IMR-90 (cell line): Measurements from ENCODE around the gene OPALIN. TPM values are rescaled to one million over a fixed set of nuclear protein-coding genes. Genes with fewer than 3 reads are reported as not detected.

Source experiments
- ATAC-seq: fragments of 200-7000 bp; cut with Tn5 transposase; 2 replicates; pipeline ENCODE4 v1.9.1; 2020; ENCODE audit warnings: low read depth, mild to moderate bottlenecking, moderate library complexity
- BruUV-seq: library from RNA; stranded (reverse); fragments of 400-500 nt; replicated peaks from 2 replicates; lab custom pipeline; 2021; lab: Mats Ljungman, UMichigan
- CTCF ChIA-PET: fragments of 300-600 bp; formaldehyde crosslinking; extraction: SDS; loops from one replicate; lab custom pipeline; 2021; ENCODE audit warnings: antibody characterized with exemption; lab: Yijun Ruan, JAX
- POLR2A ChIA-PET: fragments of 300-600 bp; sonication (Branson Sonifier 250); formaldehyde crosslinking; loops from one replicate; lab custom pipeline; 2022; ENCODE audit warnings: antibody characterized with exemption; ENCODE audit not compliant: unreplicated experiment; lab: Charles Lee
- DNase-seq: peaks from one replicate; pipeline ENCODE4 v3.0.0; 2013
- H2AFZ ChIP-seq: replicated peaks from 2 replicates; pipeline ENCODE3; 2013; ENCODE audit warnings: low read length, mild to moderate bottlenecking; ENCODE audit not compliant: poor library complexity
- H2AK5ac ChIP-seq: 2 replicates; pipeline ENCODE4 v1.6.1; 2013; ENCODE audit warnings: low read depth, low read length, inconsistent platforms
- H2AK9ac ChIP-seq: replicated peaks from 2 replicates; pipeline ENCODE3; 2013; ENCODE audit warnings: mild to moderate bottlenecking, low read depth, low read length, moderate library complexity; ENCODE audit not compliant: poor library complexity
- H2BK120ac ChIP-seq: 2 replicates; pipeline ENCODE4 v1.6.1; 2013; ENCODE audit warnings: low read depth, low read length, inconsistent platforms
- H2BK15ac ChIP-seq: 3 replicates; pipeline ENCODE4 v1.6.1; 2013; ENCODE audit warnings: low read depth, low read length, inconsistent platforms
- H2BK20ac ChIP-seq: 2 replicates; pipeline ENCODE4 v1.6.1; 2013; ENCODE audit warnings: low read depth, mild to moderate bottlenecking, inconsistent platforms, low read length, moderate library complexity
- H2BK5ac ChIP-seq: 2 replicates; pipeline ENCODE4 v1.6.1; 2013; ENCODE audit warnings: mild to moderate bottlenecking, low read depth, low read length, inconsistent platforms; ENCODE audit not compliant: poor library complexity, severe bottlenecking
- H3K14ac ChIP-seq: replicated peaks from 2 replicates; pipeline ENCODE4 v1.6.1; 2013; ENCODE audit warnings: low read depth, low read length, inconsistent platforms
- H3K18ac ChIP-seq: 2 replicates; pipeline ENCODE4 v1.6.1; 2013; ENCODE audit warnings: low read depth, low read length, control low read depth
- H3K23ac ChIP-seq: 2 replicates; pipeline ENCODE4 v1.6.1; 2013; ENCODE audit warnings: low read depth, low read length, inconsistent platforms
- H3K27ac ChIP-seq: 2 replicates; pipeline ENCODE4 v1.5.1; 2013; ENCODE audit warnings: mild to moderate bottlenecking, control low read depth, low read length; ENCODE audit not compliant: insufficient read depth
- H3K27me3 ChIP-seq: 2 replicates; pipeline ENCODE4 v1.6.1; 2013; ENCODE audit warnings: low read length; ENCODE audit not compliant: control insufficient read depth, insufficient read depth
- H3K36me3 ChIP-seq: 2 replicates; pipeline ENCODE4 v1.6.1; 2013; ENCODE audit warnings: low read length, mixed read lengths; ENCODE audit not compliant: control insufficient read depth, insufficient read depth
- H3K4ac ChIP-seq: 2 replicates; pipeline ENCODE4 v1.6.1; 2013; ENCODE audit warnings: low read depth, low read length, inconsistent platforms
- H3K4me1 ChIP-seq: 2 replicates; pipeline ENCODE4 v1.6.1; 2013; ENCODE audit warnings: low read length, mixed read lengths; ENCODE audit not compliant: control insufficient read depth, insufficient read depth
- H3K4me2 ChIP-seq: 2 replicates; pipeline ENCODE4 v1.6.1; 2013; ENCODE audit warnings: low read depth, mild to moderate bottlenecking, control low read depth, low read length, moderate library complexity
- H3K4me3 ChIP-seq: 2 replicates; pipeline ENCODE4 v1.5.1; 2013; ENCODE audit warnings: low read depth, mild to moderate bottlenecking, control low read depth, low read length, moderate library complexity; ENCODE audit not compliant: insufficient read depth
- H3K56ac ChIP-seq: 2 replicates; pipeline ENCODE4 v1.6.1; 2013; ENCODE audit warnings: low read length, inconsistent platforms; ENCODE audit not compliant: insufficient read depth; ENCODE audit errors: extremely low read depth
- H3K79me1 ChIP-seq, 2 experiments: 2 replicates each; pipeline ENCODE4 v1.6.1; 2013; ENCODE audit warnings: low read length in 2 of 2, inconsistent platforms in 1 of 2, low read depth in 1 of 2
- H3K9ac ChIP-seq: 2 replicates; pipeline ENCODE4 v1.6.1; 2013; ENCODE audit warnings: low read depth, low read length, control low read depth
- H3K9me1 ChIP-seq: 2 replicates; pipeline ENCODE4 v1.6.1; 2013; ENCODE audit warnings: low read length, inconsistent platforms; ENCODE audit not compliant: insufficient read depth
- H3K9me3 ChIP-seq: 2 replicates; pipeline ENCODE4 v1.6.1; 2013; ENCODE audit warnings: low read length; ENCODE audit not compliant: control insufficient read depth, insufficient read depth
- H4K20me1 ChIP-seq: 2 replicates; pipeline ENCODE4 v1.6.1; 2013; ENCODE audit warnings: low read length, inconsistent platforms; ENCODE audit not compliant: insufficient read depth
- H4K5ac ChIP-seq: 2 replicates; pipeline ENCODE4 v1.6.1; 2013; ENCODE audit warnings: mild to moderate bottlenecking, low read depth, low read length, control low read depth
- H4K8ac ChIP-seq, 2 experiments: 2 replicates each; pipeline ENCODE4 v1.6.1; 2013; ENCODE audit warnings: low read depth in 2 of 2, low read length in 2 of 2, control low read depth in 1 of 2, inconsistent platforms in 1 of 2
- H4K91ac ChIP-seq: 2 replicates; pipeline ENCODE4 v1.6.1; 2013; ENCODE audit warnings: low read depth, low read length, inconsistent platforms; ENCODE audit not compliant: insufficient read depth
- BHLHE40 ChIP-seq: fragments of 150-350 bp; IDR thresholded peaks from 2 replicates; pipeline ENCODE4 v1.6.1; 2016; ENCODE audit warnings: mild to moderate bottlenecking, low read depth, low read length
- CEBPB ChIP-seq: IDR thresholded peaks from 2 replicates; pipeline ENCODE4 v1.6.1; 2012; ENCODE audit warnings: low read depth, low read length, improper control_type of control experiment
- CTCF ChIP-seq: conservative IDR thresholded peaks from 2 replicates; pipeline ENCODE4 v1.5.1; 2012; ENCODE audit warnings: mild to moderate bottlenecking, low read depth, low read length, improper control_type of control experiment
- FOS ChIP-seq: fragments of 150-350 bp; IDR thresholded peaks from 2 replicates; pipeline ENCODE4 v1.6.1; 2016; ENCODE audit warnings: low read depth, low read length
- MAFK ChIP-seq: IDR thresholded peaks from 2 replicates; pipeline ENCODE4 v1.6.1; 2012; ENCODE audit warnings: low read depth, low read length, improper control_type of control experiment
- MAZ ChIP-seq: IDR thresholded peaks from 2 replicates; pipeline ENCODE4 v1.6.1; 2012; ENCODE audit warnings: low read depth, mild to moderate bottlenecking, low read length, improper control_type of control experiment, moderate library complexity, borderline replicate concordance
- MXI1 ChIP-seq: IDR thresholded peaks from 2 replicates; pipeline ENCODE4 v1.6.1; 2012; ENCODE audit warnings: low read depth, mild to moderate bottlenecking, low read length, moderate library complexity, borderline replicate concordance
- RAD21 ChIP-seq: IDR thresholded peaks from 2 replicates; pipeline ENCODE4 v1.6.1; 2012; ENCODE audit warnings: low read length, improper control_type of control experiment
- RFX5 ChIP-seq: IDR thresholded peaks from 2 replicates; pipeline ENCODE4 v1.8.0; 2012; ENCODE audit warnings: low read depth, mild to moderate bottlenecking, low read length, moderate library complexity
- SMC3 ChIP-seq: fragments of 150-350 bp; IDR thresholded peaks from 2 replicates; pipeline ENCODE4 v1.6.1; 2016; ENCODE audit warnings: low read depth, mild to moderate bottlenecking, antibody characterized with exemption, low read length, moderate library complexity
- USF2 ChIP-seq: fragments of 150-350 bp; IDR thresholded peaks from 2 replicates; pipeline ENCODE4 v1.6.1; 2017; ENCODE audit warnings: mild to moderate bottlenecking, antibody characterized with exemption, low read length, low read depth
- WGBS, 2 experiments: methylation state at CpG; one replicate each; pipeline versions ENCODE4 v1.1.5 to v1.1.7; 2013; ENCODE audit warnings: missing lambda C conversion rate in 2 of 2; ENCODE audit not compliant: insufficient read length in 1 of 2; ENCODE audit errors: extremely low coverage in 2 of 2; 5-methylcytosine and 5-hydroxymethylcytosine counted together
- dilution Hi-C: fragments of 300-500 bp; cut with HindIII; formaldehyde crosslinking; loops from one replicate; pipeline ENCODE4 v1.14.3; 2018; ENCODE audit warnings: low sequenced_read_pairs; ENCODE audit not compliant: unreplicated experiment
- in situ Hi-C: fragments of 300-500 bp; cut with MboI; formaldehyde crosslinking; loops from 3 replicates; pipeline ENCODE4 v1.14.3; 2019; ENCODE audit warnings: low sequenced_read_pairs, inconsistent platforms, mixed read lengths
- intact Hi-C: fragments of 100-400 bp; cut with micrococcal nuclease; formaldehyde crosslinking; loops from 2 replicates; pipeline ENCODE4 v1.10.0; 2022
- polyA plus RNA-seq, 3 experiments: library from polyadenylated mRNA; depleted of rRNA; stranded (reverse); fragments of >200 nt; gene quantifications; 2 replicates each; pipeline ENCODE4 v1.2.3, GENCODE V29; 2012; ENCODE audit warnings: low replicate concordance in 1 of 3
- total RNA-seq: library from RNA; depleted of rRNA; stranded (reverse); fragments of >200 nt; gene quantifications from 2 replicates; pipeline ENCODE4 v1.2.3, GENCODE V29; 2012
- TF ChIP-seq, protein P1 (sequence below): fragments of 150-350 bp; IDR thresholded peaks from 2 replicates; pipeline ENCODE4 v1.6.1; 2016; ENCODE audit warnings: low read depth, mild to moderate bottlenecking, low read length, moderate library complexity, borderline replicate concordance

Gene OPALIN
- total and polyA plus RNA-seq, 2 of the 4 experiments (the other 2 are of a cell fraction), result not detected

GRCh38 chr10:96324447-96324846, 34.4 kb downstream of the OPALIN start:
- ChIA-PET POLR2A (no interaction called here), CTCF (no interaction called here)
- Histone ChIP-seq H3K9ac (no peak overlapping the region), H2BK120ac (no peak overlapping the region), H3K36me3 (no peaks in the 10 kb centered on the region), H2AK9ac (no peak overlapping the region), H4K8ac (no peak overlapping the region), H4K5ac (no peak overlapping the region), H3K56ac (no peak overlapping the region), H3K9me3 (no peaks in the 10 kb centered on the region), H3K23ac (no peak overlapping the region), H3K9me1 (no peaks in the 10 kb centered on the region), H4K20me1 (no peaks in the 10 kb centered on the region), H3K18ac (no peak overlapping the region), H2BK20ac (no peak overlapping the region), H4K91ac (no peak overlapping the region), H3K14ac (no peak overlapping the region), H3K79me1 (no peaks in the 10 kb centered on the region), H2AFZ (no peak overlapping the region), H3K4me1 (no peaks in the 10 kb centered on the region), H3K27ac (no peak overlapping the region), H2AK5ac (no peak overlapping the region), H3K4me3 (no peak overlapping the region), H2BK15ac (no peak overlapping the region), H2BK5ac (no peak overlapping the region), H3K4ac (no peak overlapping the region), H3K4me2 (no peak overlapping the region), H3K27me3 (no peaks in the 10 kb centered on the region)
- 0% methylated on average over 1 of the region's 2 CpGs; no CpG with 5 or more reads in 1 of the 2 experiments for WGBS, 2 experiments
- in situ Hi-C loops, result no loop called here
- ATAC-seq (no peak), DNase-seq (no peak)
- dilution Hi-C loops, result no loop called here
- intact Hi-C loops, result no loop called here
- no TSS peak for BruUV-seq
- TF ChIP-seq MXI1 (no peak), FOS (no peak), USF2 (no peak), MAFK (no peak), RFX5 (no peak), CTCF (no peak), MAZ (no peak), BHLHE40 (no peak), RAD21 (no peak), SMC3 (no peak), CEBPB (no peak)
- TF ChIP-seq, protein P1, sequence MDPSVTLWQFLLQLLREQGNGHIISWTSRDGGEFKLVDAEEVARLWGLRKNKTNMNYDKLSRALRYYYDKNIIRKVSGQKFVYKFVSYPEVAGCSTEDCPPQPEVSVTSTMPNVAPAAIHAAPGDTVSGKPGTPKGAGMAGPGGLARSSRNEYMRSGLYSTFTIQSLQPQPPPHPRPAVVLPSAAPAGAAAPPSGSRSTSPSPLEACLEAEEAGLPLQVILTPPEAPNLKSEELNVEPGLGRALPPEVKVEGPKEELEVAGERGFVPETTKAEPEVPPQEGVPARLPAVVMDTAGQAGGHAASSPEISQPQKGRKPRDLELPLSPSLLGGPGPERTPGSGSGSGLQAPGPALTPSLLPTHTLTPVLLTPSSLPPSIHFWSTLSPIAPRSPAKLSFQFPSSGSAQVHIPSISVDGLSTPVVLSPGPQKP, result no peak
